Neutrophil (primary cell): Measurements from ENCODE around the gene NOP58.
"Not testable (repeated sequence)": the region's sequence is repeated elsewhere in the genome, so short reads cannot be mapped to it uniquely, and the experiment has no call there.

Experiments
- H3K27ac ChIP-seq: fragments of 200-600 bp; sonication (generic); 2 replicates; pipeline ENCODE4 v1.5.1; 2016; ENCODE audit warnings: mild to moderate bottlenecking, moderate library complexity
- H3K27me3 ChIP-seq: fragments of 200-600 bp; sonication (generic); 2 replicates; pipeline ENCODE4 v1.6.0; 2016; ENCODE audit warnings: mild to moderate bottlenecking
- H3K36me3 ChIP-seq: fragments of 200-600 bp; sonication (generic); 2 replicates; pipeline ENCODE4 v1.5.1; 2017
- H3K4me1 ChIP-seq, 2 experiments: fragments of 200-600 bp in 1 of 2; sonication (generic) in 1 of 2; 1 replicate in 1 of 2; 2 replicates in 1 of 2; pipeline versions ENCODE4 v1.5.1 to v1.6.1; 2013 to 2016; ENCODE audit warnings: low read depth in 1 of 2, low read length in 1 of 2, mild to moderate bottlenecking in 1 of 2, moderate library complexity in 1 of 2; ENCODE audit not compliant: control insufficient read depth in 1 of 2, insufficient read depth in 1 of 2
- H3K4me3 ChIP-seq, 2 experiments: fragments of 200-600 bp in 1 of 2; sonication (generic) in 1 of 2; 1 replicate in 1 of 2; 2 replicates in 1 of 2; pipeline ENCODE4 v1.5.1; 2013 to 2016; ENCODE audit warnings: low read depth in 1 of 2, low read length in 1 of 2, mild to moderate bottlenecking in 1 of 2, moderate library complexity in 1 of 2
- H3K9me3 ChIP-seq: fragments of 200-600 bp; sonication (generic); 2 replicates; pipeline ENCODE4 v1.5.1; 2016
- TF ChIP-seq, protein P1 (sequence below): fragments of 200-600 bp; sonication (generic); IDR thresholded peaks from 2 replicates; pipeline ENCODE4 v1.5.1; 2016; ENCODE audit warnings: antibody characterized with exemption

NOP58 gene

DNA sequence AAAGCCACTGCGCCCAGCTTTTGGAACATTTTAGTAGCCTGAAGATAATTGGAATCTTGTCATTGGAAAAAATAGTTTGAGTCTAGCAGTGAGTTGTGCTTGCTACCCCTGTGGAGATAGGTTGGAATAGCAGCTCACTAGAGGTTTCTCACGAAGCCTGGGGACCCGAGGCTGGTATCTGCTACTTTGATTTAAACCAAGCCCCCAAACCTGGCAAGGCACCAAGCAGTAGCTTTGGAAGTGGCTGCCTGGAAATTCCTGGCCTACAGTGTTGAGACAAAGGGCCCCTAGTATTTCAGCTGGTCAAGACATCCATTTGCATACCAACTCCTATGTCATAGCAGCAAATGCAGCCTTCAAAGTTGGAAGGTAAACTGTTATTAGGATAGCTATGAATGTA, 42.1 kb downstream of the NOP58 start:
- no peaks in the 10 kb centered on the region for H3K4me1 ChIP-seq
- TF ChIP-seq, protein P1, sequence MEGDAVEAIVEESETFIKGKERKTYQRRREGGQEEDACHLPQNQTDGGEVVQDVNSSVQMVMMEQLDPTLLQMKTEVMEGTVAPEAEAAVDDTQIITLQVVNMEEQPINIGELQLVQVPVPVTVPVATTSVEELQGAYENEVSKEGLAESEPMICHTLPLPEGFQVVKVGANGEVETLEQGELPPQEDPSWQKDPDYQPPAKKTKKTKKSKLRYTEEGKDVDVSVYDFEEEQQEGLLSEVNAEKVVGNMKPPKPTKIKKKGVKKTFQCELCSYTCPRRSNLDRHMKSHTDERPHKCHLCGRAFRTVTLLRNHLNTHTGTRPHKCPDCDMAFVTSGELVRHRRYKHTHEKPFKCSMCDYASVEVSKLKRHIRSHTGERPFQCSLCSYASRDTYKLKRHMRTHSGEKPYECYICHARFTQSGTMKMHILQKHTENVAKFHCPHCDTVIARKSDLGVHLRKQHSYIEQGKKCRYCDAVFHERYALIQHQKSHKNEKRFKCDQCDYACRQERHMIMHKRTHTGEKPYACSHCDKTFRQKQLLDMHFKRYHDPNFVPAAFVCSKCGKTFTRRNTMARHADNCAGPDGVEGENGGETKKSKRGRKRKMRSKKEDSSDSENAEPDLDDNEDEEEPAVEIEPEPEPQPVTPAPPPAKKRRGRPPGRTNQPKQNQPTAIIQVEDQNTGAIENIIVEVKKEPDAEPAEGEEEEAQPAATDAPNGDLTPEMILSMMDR = no peak
- no peak overlapping the region for H3K27ac ChIP-seq
- no peaks in the 10 kb centered on the region for H3K9me3 ChIP-seq
- no peaks in the 10 kb centered on the region for H3K27me3 ChIP-seq
- H3K36me3 ChIP-seq = peaks cover 45% of the 10 kb centered on the region
- no peak overlapping the region for H3K4me3 ChIP-seq

DNA sequence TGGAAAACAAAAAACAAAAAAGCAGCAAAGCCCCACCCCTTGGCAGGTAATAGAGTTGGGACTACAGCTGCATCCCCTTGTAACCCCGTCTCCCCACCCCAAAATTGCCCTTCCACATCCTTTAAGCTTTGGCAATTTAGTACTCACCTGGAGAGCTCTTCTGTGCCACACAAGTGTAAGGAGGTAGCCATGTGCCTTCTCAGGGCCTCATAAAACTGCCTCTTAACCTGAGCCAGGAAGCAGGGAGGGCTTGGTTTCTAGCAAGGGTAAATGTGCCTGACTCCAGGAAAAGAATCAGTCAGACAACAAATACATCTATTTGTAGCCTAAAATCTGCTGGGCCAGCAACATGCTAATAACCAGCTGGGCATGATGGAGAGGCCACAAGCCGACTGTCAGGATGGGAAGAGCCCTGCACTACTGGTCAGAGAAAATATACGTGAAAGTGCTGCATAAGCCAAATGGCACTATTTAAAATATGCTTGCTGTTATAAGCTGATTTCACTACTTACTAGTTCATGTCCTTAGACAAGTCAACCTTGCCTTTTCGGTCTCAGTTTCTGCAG, 46.3 kb downstream of the NOP58 start:
- TF ChIP-seq, protein P1 = no peak
- H3K27me3 ChIP-seq = no peaks in the 10 kb centered on the region
- H3K9me3 ChIP-seq = no peaks in the 10 kb centered on the region
- no peak overlapping the region for H3K27ac ChIP-seq
- H3K4me1 ChIP-seq = no peaks in the 10 kb centered on the region
- no peak overlapping the region for H3K4me3 ChIP-seq
- peaks cover 9% of the 10 kb centered on the region for H3K36me3 ChIP-seq

DNA sequence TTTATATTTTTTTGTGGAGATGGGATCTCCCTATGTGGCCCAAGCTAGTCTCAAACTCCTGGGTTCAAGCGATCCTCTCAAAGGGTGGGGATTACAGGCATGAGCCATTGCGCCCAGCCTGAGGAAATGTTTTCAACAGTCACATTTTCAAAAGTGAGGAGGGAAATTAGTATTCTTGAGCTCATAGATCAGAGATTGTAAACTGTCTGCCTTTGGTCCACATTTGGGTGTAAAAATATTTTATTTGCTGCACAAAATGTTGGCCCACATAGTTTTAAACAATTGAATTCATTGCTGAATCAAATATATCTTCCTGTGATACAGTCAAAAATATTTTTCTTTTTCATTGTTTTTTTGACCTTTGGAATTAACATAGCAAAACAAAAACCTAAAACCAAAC, 48.6 kb downstream of the NOP58 start:
- no peaks in the 10 kb centered on the region for H3K9me3 ChIP-seq
- no peak overlapping the region for H3K27ac ChIP-seq

DNA sequence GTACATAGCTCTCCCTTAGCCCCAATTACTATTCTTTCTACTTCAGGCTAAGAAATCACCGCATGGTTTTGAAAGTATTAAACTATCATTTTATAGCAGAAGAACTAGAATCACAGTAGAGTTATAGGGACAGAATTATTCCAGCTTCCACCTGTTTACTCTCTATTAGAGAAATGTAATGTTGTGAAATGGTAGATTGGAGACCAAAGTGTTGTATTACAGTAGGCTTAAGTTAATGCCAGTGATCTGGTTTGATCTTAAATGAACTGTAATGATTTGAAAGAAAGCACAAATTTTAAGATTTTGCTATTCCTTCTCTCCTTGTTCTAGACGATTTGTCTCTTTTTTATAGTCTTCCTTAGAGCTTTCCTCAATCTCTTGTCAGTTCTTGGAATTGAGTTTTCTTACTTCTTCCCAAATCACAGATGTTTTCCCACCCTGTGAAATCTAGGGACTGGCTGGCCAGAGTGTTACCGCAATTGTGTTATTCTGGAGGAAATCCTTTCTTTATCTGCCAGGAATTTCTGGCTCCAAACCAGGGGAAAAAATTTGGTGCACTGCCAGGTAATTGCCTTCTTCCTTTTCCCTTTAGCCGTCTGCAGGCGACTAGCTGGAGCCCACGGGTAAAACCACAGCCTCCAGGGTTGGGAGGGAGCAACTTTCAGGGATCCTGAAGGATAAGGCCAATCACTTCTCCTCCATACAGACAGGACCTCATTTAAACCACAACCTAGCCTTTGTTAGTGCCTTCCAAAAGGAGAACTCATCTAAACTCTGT, 51.7 kb downstream of the NOP58 start:
- no peak overlapping the region for H3K4me3 ChIP-seq
- no peak overlapping the region for H3K27ac ChIP-seq
- no peaks in the 10 kb centered on the region for H3K27me3 ChIP-seq
- no peaks in the 10 kb centered on the region for H3K9me3 ChIP-seq
- H3K36me3 ChIP-seq = no peaks in the 10 kb centered on the region
- no peaks in the 10 kb centered on the region for H3K4me1 ChIP-seq
- TF ChIP-seq, protein P1 = no peak

More for the DNA sequence above, 48.6 kb downstream of the NOP58 start:
- no peaks in the 10 kb centered on the region for H3K27me3 ChIP-seq
- no peak overlapping the region for H3K4me3 ChIP-seq
- TF ChIP-seq, protein P1 = no peak
- no peaks in the 10 kb centered on the region for H3K4me1 ChIP-seq
- H3K36me3 ChIP-seq = no peaks in the 10 kb centered on the region

DNA sequence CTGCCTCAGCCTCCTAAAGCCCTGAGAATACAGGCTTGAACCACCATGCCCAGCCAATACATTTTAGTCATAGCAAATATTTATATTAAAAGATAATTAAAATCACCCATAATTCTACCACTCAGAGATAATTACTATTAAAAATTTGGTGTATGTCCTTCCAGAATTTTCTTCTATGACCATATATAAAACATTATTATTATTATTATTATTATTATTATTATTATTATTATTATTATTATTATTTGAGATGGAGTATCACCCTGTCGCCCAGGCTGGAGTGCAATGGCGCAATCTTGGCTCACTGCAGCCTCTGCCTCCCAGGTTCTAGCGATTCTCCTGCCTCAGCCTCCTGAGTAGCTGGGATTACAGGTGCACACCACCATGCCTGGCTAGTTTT, 54.8 kb downstream of the NOP58 start:
- not testable (repeated sequence) for H3K27ac ChIP-seq, H3K36me3 ChIP-seq, H3K4me3 ChIP-seq

DNA sequence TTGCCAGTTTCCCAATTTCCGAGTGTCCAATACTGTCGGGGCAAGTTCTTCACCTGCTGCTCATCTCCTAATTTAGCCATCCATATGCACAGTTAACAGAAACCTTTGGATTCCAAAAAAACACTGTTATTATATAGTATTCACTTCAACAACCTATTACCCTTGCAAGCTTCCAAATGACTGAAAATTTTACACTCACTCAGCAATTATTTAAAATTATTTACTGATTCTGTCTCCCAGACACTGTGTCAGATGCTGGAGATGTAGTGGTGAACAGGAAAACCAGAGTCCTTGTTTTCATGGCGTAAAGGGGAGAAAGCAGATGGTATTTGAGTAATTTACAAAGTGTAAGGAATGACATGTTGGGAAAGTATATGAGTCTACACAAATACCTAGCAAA, 56.9 kb downstream of the NOP58 start:
- Histone ChIP-seq H3K4me1 (no peaks in the 10 kb centered on the region), H3K27ac (no peak overlapping the region), H3K36me3 (no peaks in the 10 kb centered on the region), H3K27me3 (no peaks in the 10 kb centered on the region), H3K9me3 (no peaks in the 10 kb centered on the region), H3K4me3 (no peak overlapping the region)
- TF ChIP-seq, protein P1 = no peak

More for the DNA sequence above, 54.8 kb downstream of the NOP58 start:
- not testable (repeated sequence) for H3K4me1 ChIP-seq, H3K9me3 ChIP-seq, H3K27me3 ChIP-seq
